NCI-H2107 (cell line): ENCODE results near the gene HNRNPLL.
"Not testable (repeated sequence)": the region's sequence is repeated elsewhere in the genome, so short reads cannot be mapped to it uniquely, and the experiment has no call there.

ENCODE experiments used
- DNase-seq: peaks from one replicate; lab custom pipeline; 2025; lab: John Stamatoyannopoulos, UW

Gene HNRNPLL

GRCh38 chr2:38602732-38603401 is at the start of gene HNRNPLL:
Gene HNRNPLL (minus strand): TSS chr2:38602928. CDS start chr2:38602626, 302 bp downstream.
- DNase-seq = peak; percentile 95

GRCh38 chr2:38650717-38651116 is 48.0 kb upstream of the HNRNPLL start:
- no peak for DNase-seq

DNA sequence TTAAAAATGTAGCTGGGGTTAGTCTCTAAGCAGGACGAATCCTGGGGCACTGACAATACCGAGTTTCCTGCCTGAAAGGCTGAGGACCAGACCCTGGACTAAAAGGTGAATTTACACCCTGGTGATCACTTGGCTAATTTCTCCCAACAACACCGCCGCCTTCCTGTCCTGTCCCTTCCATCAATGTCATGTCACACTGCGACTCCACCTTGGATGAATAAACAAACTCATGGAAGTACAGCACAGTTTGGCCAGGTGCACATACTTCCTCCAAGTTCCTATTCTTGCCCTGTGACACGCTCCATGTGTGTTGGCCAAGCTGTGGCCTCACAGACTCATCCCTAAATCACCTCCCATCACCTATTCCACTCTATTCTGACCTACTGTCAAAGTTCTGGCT is 47.3 kb upstream of the HNRNPLL start:
- no peak for DNase-seq

- DNase-seq = no peak
Observed at GRCh38 chr2:38649176-38649728, 46.5 kb upstream of the HNRNPLL start.

GRCh38 chr2:38648107-38648761 is 45.5 kb upstream of the HNRNPLL start:
- DNase-seq = no peak

GRCh38 chr2:38643683-38644511 is 41.2 kb upstream of the HNRNPLL start:
- not testable (repeated sequence) for DNase-seq

DNA sequence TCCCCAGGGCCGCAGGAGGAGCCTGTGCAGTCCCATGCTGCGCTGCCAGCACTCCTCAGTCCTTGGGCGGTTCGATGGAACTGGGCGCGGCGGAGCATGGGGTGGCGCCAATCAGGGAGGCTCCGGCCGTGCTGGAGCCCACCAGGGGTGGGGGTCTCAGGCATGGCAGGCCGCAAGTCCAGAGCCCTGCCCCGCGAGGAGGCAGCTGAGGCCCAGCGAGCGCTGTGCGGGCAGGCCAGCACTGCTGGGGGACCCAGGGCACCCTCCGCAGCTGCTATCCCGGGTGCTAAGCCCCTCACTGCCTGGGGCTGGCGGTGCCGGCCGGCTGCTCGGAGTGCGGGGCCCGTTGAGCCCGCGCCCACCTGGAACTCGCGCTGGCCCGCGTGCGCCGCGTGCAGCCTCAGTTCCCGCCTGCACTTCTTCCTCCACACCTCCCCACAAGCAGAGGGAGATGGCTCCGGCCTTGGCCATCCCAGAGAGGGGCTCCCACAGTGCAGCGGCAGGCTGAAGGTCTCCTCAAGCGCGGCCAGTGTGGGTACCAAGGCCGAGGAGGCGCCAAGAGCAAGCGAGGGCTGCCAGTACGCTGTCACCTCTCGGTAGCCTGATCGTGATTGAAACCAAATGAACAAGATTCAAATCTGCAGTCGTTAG is 40.4 kb upstream of the HNRNPLL start:
- no peak for DNase-seq

DNA sequence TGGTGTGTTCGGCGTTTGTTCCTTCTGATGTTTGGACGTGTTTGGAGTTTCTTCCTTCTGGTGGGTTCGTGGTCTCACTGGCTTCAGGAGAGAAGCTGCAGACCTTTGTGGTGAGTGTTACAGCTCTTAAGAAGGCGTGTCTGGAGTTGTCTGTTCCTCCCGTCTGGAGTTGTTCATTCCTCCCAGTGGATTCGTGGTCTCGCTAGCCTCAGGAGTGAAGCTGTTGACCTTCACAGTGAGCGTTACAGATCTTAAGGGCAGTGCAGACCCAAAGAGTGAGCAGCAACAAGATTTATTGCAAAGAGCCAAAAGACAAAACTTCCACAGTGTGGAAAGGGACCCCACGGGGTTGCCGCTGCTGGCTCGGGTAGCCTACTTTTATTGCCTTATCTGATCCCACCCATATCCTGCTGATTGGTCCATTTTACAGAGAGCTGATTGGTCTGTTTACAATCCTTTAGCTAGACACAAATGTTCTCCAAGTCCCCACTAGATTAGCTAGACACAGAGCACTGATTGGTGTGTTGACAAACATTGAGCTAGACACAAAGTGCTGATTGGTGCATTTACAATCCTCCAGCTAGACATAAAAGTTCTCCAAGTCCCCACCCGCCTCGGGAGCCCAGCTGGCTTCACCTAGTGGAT is 39.8 kb upstream of the HNRNPLL start:
- not testable (repeated sequence) for DNase-seq

DNA sequence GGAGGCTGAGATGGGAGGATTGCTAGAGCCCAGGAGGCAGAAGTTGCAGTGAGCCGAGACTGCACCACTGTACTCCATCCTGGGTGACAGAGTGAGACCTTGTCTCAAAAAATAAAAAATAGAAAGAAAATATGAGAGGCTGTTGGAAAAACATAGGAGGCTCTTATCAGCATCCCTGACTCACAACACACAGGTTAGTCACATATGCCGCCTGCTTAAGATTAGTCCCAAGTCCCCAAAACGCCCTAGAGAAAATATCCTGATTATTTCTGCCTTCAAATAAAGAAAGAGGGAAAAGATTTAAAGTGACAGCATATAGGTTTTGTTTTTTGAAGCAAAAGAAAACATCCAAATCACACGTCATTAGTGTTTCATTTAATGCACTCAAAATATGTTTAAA is 33.3 kb upstream of the HNRNPLL start:
- no peak for DNase-seq

GRCh38 chr2:38635139-38635538 is 32.4 kb upstream of the HNRNPLL start:
- no peak for DNase-seq

DNA sequence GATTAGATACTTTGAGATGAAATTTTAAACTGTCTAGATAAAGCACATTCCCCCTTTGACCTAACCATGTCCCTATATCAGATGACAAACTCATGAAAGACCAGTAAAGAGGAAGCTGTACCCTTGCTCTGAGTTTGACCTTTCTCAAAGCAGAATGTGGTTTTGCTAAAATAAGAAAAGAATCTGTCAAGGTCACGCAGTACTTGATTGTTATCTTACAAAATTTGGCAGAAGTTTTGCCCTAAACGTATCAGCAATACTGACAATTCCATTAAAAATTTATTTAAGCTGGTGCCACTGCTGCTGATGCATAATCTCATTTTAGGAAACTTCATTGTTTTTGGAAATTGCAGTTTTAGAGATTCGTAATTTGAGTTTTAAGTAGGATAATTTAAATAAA is 32.0 kb upstream of the HNRNPLL start:
- no peak for DNase-seq

DNA sequence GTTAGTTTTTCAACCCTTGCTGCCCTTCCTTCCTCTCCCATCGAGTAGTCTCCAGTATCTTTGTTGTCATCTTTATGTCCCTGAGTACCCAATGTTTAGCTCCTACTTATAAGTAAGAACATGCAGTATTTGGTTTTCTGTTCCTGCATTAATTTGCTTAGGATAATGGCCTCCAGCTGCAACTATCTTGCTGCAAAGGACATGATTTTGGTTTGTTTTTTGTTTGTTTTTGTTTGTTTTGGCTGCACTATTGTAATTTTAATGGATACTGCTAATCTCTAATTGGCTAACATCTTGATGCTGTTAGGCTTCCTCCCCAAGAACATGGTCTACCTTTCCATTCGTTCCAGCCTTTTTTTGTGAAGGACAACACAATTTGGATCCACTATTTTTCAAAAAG is 31.2 kb upstream of the HNRNPLL start:
- no peak for DNase-seq

- DNase-seq = no peak
Observed at GRCh38 chr2:38632980-38633379, 30.3 kb upstream of the HNRNPLL start.

DNA sequence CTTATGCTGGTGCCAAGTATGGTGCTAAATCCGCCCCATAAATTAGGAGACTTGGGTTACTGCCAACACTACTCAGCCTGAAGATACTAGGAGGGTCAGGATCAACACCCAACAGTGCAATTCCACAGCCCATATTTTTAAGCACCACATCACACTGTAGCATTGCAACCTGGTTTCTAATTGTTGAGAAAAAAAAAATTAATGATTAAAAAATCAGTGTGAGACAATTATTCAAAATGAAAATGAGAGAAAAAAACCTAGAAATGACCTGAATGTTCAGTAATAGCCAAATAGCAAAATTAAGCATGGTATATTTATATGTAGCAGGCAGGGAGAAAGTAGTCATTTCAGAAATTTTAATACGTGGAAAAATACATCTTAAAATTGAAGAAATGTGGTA is 29.2 kb upstream of the HNRNPLL start:
- DNase-seq = no peak

- DNase-seq = no peak
Observed at GRCh38 chr2:38629684-38630083, 27.0 kb upstream of the HNRNPLL start.

- DNase-seq = no peak
Observed at GRCh38 chr2:38627391-38627790, 24.7 kb upstream of the HNRNPLL start.

- DNase-seq = no peak
Observed at GRCh38 chr2:38626326-38627035, 23.8 kb upstream of the HNRNPLL start.

DNA sequence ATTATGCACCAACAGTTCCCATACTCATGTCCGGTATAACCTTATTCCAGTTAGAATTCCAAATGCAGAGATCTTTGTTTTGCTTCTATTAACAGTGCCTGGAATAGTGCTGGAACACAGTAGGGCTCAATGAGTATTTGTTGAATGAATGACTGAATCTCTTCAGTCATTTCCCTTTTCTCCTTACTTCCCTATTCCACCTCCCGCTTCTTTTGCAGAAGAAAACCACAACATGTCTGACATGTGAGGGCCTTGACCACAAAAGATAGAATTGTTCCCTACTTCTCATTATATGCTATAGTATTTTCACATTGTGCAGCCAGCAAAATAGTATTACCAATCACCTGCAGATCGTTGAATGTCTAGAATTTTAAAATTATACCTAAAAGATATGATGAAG is 19.5 kb upstream of the HNRNPLL start:
- no peak for DNase-seq

- no peak for DNase-seq
Observed at GRCh38 chr2:38621018-38621417, 18.3 kb upstream of the HNRNPLL start.

DNA sequence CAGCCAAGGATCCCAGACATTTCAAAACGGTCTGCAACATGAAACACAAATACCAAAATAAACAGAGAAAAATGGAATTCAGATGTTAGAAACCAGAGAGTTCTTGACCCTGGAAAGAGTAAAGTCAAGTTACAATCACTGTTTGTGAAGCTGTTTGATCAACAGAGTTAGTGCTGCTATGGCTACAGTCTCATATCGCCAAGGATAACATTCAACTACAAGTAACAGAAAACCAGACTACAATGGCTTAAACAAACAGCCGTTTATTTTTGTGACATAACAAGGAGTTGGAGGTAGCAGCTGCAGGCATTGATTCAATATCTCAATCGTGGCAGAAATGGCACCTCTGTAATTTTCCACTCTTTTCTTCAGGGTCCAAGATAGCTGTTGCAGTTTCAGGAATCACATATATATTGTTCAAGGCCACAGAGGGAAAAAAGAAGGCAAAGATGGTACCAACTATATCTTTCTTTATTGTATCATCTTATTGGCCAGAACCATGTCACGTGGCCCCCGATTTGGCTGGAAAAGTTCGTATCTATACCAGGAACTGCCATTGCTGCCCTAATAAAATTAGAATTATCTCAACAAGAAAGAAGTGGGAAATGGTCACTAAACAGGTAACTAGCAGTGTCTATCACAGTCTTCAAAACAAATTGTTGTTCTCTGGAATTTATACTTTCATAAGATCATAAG is 17.7 kb upstream of the HNRNPLL start:
- no peak for DNase-seq
